Fibroblast of gingiva (primary cell): Measurements from ENCODE around the gene CAPN9.
"Not testable (repeated sequence)": the region's sequence is repeated elsewhere in the genome, so short reads cannot be mapped to it uniquely, and the experiment has no call there.

Experiments used
- DNase-seq: peaks from one replicate; pipeline ENCODE4 v3.0.0-alpha.2; 2011; ENCODE audit warnings: low read depth

Gene CAPN9

DNA sequence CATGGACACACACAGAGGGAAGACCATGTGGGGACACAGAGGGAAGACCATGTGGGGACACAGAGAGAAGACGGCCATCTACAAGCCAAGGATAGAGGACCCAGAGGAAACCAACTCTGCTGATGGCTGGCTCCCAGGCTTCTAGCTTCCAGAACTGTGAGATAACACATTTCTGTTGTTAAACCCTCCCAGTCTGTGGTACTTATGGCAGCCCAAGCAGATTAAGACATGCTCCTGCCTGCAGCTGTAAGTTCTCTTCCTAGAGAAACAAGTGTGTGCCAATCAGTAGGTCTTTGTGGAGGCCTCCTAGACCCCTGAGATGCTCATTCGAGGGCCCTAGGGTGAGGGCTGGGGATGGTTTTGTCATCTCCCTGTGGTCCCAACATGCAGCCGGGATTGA lies 35.9 kb upstream of the CAPN9 start:
- DNase-seq, result no peak

DNA sequence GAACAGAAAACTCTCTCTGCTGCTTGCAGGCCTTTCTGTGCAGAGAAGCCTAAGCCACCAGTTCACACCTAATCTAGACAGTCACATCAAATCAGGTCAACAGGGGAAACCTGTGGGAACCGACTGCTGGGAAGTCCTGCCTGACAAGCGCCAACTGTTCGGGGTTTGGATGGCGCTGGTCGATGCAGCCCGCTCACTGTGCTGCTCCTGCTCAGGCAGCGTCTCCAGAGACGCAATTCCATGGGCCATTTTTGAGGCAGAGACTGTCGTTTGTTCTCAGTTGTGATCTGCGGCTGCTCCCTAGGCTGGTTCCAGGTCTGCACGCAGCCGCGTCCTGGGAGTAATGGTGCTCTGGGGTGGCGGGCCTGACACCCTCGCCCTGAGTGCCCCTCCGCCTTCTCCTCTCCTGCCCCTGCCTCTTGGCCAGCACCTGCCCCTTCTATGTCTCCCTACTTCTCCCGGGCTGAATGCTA lies 34.7 kb upstream of the CAPN9 start:
- no peak for DNase-seq

DNA sequence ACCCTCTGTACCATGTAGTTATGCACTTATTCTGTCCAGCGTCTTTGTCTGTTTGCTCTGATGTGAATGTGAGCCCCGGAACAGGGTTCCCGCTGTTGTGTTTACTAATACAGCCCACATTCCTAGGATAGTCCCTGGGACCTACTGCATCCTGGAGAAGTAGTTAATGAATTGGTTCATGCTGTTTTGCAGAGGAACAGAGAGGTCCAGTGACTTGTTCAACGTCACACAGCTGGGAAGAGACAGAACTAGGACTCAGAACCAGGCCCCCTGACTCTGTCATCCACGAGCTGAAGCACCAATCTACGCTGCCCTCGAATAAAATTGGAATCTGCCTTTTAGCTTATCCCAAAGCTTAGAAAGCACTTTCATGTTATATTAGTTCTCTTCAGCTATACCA lies 34.0 kb upstream of the CAPN9 start:
- DNase-seq, result no peak

DNA sequence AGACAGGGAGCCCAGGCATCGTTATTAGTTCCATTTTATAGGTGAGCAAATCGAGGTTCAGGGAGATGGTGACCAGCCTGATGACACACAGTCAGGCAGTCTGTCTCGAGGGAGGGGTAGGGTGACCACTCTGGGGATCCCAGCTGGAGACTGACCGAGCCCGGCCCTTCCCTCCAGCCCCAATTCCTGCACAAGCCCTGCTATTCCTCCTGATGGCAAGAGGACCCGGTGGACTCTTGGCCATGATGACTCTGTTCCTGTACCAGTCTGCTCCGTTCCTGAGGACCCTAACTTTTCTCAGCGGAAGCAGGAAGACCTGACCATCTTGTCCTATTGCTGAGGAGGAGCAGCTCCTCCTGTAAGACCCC lies 33.7 kb upstream of the CAPN9 start:
- DNase-seq, result no peak

GRCh38 chr1:230713915-230714764 lies 33.0 kb upstream of the CAPN9 start, which contains the start of gene AGT:
AGT (minus strand) TSS chr1:230714122; CDS start chr1:230710823, 3,299 bp downstream.
- peak; percentile 84 for DNase-seq

DNA sequence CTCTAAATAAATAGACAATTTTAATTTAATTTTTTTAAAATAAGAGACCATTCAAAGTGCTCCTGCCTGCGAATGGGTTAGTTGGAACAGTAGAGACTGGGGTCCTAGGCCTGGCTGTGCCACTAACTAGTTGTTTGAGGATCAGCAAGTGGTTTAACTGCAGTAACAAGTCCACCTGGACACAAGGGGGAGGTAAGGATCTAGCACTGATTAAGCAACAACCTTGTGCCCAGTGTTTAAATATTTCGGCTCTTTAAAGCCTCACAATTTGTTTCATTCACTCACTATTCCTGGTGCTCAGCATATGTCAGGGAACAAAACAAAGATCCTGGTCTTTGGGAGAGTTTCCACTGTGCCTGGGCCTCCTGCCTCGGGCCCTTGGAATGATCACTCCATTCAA lies 31.7 kb upstream of the CAPN9 start:
- DNase-seq, result no peak

GRCh38 chr1:230716453-230716852 lies 30.7 kb upstream of the CAPN9 start:
- not testable (repeated sequence) for DNase-seq

- no peak for DNase-seq
These were observed 29.9 kb upstream of the CAPN9 start for GRCh38 chr1:230717251-230717650.

GRCh38 chr1:230721849-230722522 lies 25.2 kb upstream of the CAPN9 start:
- DNase-seq, result not testable (repeated sequence)

- DNase-seq, result no peak
These were observed 21.8 kb upstream of the CAPN9 start for GRCh38 chr1:230725256-230726012.

DNA sequence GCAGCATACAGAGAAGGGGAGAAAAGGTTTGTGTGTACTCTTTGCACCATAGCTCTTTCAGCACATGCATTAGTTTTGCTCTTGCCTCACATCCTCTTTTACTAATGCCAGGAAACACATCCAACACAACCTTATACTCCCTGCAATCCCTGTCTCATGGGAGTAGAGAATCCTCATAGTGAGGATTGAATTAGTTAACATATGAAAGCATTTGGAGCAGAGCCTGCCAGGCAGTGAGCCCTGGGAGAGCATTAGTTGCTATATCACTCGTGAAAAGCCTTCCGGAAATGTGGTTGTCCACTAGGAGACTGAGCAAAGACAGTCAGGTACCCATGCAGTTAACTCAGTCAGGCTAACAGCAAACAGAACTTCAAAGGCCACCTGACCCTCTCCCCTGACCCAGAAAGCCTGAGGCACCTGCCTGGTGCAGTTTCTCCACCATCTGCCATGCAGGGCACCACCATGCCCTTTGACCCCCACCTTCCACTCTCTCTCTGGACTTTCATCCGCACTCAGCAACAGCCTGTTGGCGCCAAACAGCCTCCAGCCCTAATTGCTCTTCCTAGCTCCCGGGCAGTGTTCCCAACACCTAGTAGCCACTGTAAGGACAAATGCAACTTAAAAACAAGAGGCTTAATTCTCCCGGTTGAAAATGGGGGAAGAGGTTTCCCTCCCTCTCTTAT lies 18.3 kb upstream of the CAPN9 start:
- peak; percentile 81 for DNase-seq

GRCh38 chr1:230730977-230731376 lies 16.2 kb upstream of the CAPN9 start:
- no peak for DNase-seq

DNA sequence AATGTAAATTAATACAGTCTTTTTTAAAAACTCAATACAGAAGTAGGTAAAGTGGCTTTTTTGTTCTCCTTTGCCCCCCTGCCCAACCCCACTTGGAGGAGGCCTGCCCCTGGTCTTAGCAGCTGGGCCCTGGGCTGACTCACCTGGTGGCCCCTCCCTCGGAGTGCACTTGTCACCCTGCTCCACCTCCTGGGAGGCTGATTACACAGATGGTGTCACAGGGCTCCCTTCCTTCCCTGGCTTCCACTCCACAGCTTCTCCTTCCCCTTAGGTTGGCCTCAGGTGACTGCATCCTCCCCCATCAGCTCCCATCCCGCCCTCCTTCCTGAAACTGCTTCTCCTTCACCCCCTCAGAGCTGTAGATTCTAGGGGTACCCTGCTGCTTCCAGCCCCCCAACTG lies 11.7 kb upstream of the CAPN9 start:
- no peak for DNase-seq

DNA sequence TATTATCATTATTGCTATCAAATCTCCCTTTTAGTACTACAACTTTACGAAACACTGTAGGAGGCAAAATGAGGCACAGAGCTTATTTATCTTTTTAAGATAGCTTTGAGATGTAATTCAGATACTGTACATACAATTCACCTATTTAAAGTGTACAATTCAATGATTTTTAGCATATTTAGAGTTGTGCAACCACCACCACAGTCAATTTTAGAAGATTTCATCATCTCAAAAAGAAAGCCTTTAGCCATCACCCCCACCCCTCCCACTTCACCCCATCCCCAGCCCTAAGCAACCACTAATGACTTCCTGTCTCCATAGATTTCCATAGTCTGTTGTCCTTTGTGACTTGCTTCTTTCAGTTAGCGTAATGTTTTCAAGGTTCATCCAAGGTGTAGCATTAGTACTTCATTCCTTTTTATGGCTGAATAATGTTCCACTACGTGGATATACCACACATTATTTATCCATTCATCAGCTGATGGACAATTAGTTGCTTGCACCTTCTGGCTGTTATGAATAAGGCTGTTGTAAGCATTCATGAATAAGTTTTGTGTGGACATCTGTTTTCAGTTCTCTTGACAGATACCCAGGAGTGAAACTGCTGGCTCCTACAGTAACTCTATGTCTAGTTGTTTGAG lies 9.4 kb upstream of the CAPN9 start:
- no peak for DNase-seq

- DNase-seq, result no peak
These were observed 7.5 kb upstream of the CAPN9 start for GRCh38 chr1:230739564-230740290.

- no peak for DNase-seq
These were observed 3.3 kb upstream of the CAPN9 start for GRCh38 chr1:230743899-230744298.

GRCh38 chr1:230744382-230744781 lies 2.8 kb upstream of the CAPN9 start:
- DNase-seq, result no peak

DNA sequence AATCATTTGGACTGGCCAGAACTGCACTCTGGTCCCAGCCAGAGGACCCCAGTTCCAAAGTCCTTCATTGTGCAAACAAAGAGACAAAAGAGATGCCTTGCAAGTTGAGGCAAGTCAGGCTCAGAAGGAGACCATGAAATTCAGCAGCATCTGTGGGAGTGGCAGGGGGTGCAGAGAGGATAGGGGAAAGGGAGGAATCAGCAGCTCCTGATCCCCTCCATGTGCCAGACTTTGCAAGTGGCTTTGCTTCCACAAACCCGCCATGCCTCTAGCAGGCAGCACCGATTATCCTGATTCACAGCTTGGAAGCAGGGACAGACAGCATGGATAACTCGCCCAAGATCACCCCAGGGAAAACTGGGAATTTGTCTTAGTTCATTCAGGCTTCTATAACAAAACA lies 2.1 kb upstream of the CAPN9 start:
- DNase-seq, result no peak

- no peak for DNase-seq
These were observed 571 bp upstream of the CAPN9 start for GRCh38 chr1:230746617-230747016.

- DNase-seq, result no peak
These were observed 957 bp downstream of the CAPN9 start for GRCh38 chr1:230747890-230748800.
